GM12891 (cell line): ENCODE data around the gene CYB5R4.
A peak's percentile ranks its signal among the peaks of the same experiment; 100 is the strongest.

ENCODE experiments used
- DNase-seq: peaks from one replicate; pipeline ENCODE4 v3.0.0; 2011; ENCODE audit warnings: low spot score; ENCODE audit not compliant: insufficient read length
- FAIRE-seq: peaks from 2 replicates; lab custom pipeline; 2011; peaks lifted over from hg19 to GRCh38; lab: Jason Lieb, UNC
- PAX5 ChIP-seq: IDR thresholded peaks from 2 replicates; pipeline ENCODE4 v1.6.1; 2011; ENCODE audit warnings: low read length, moderate library complexity, mild to moderate bottlenecking; ENCODE audit not compliant: insufficient read depth, severe bottlenecking
- POLR2A ChIP-seq: IDR thresholded peaks from 2 replicates; pipeline ENCODE4 v1.6.1; 2011; ENCODE audit warnings: low read depth, low read length, control low read depth
- POLR2AphosphoS5 ChIP-seq: IDR thresholded peaks from 2 replicates; pipeline ENCODE4 v1.6.1; 2011; ENCODE audit warnings: low read depth, low read length, control low read depth
- POU2F2 ChIP-seq: IDR thresholded peaks from 2 replicates; pipeline ENCODE4 v1.6.1; 2011; ENCODE audit warnings: low read depth, mild to moderate bottlenecking, control low read depth, low read length, moderate library complexity
- SPI1 ChIP-seq: IDR thresholded peaks from 2 replicates; pipeline ENCODE4 v1.6.1; 2011; ENCODE audit warnings: low read depth, low read length, control low read depth
- TAF1 ChIP-seq: IDR thresholded peaks from 2 replicates; pipeline ENCODE4 v1.6.1; 2011; ENCODE audit warnings: low read depth, low read length, control low read depth

The CYB5R4 gene

GRCh38 chr6:83846291-83846690 lies 13.2 kb upstream of the CYB5R4 start:
- DNase-seq (no peak), FAIRE-seq (no peak)
- TF ChIP-seq POLR2A (no peak), SPI1 (no peak), TAF1 (no peak), POLR2AphosphoS5 (no peak), PAX5 (no peak)

- TF ChIP-seq SPI1, result peak; percentile 94
- no peak for TF ChIP-seq TAF1
- TF ChIP-seq PAX5, result no peak
- FAIRE-seq (no peak), DNase-seq (no peak)
Measured at GRCh38 chr6:83847179-83847578, 12.3 kb upstream of the CYB5R4 start.

GRCh38 chr6:83849127-83849526 lies 10.4 kb upstream of the CYB5R4 start:
- DNase-seq, result no peak
- no peak for FAIRE-seq
- TF ChIP-seq POLR2A (no peak), POU2F2 (no peak), PAX5 (no peak), TAF1 (no peak), POLR2AphosphoS5 (no peak), SPI1 (no peak)

GRCh38 chr6:83849610-83850009 lies 9.9 kb upstream of the CYB5R4 start:
- FAIRE-seq (no peak), DNase-seq (no peak)
- no peak for TF ChIP-seq POLR2A
- TF ChIP-seq TAF1, result no peak
- no peak for TF ChIP-seq SPI1
- TF ChIP-seq PAX5, result no peak
- TF ChIP-seq POU2F2, result no peak
- TF ChIP-seq POLR2AphosphoS5, result no peak

DNA sequence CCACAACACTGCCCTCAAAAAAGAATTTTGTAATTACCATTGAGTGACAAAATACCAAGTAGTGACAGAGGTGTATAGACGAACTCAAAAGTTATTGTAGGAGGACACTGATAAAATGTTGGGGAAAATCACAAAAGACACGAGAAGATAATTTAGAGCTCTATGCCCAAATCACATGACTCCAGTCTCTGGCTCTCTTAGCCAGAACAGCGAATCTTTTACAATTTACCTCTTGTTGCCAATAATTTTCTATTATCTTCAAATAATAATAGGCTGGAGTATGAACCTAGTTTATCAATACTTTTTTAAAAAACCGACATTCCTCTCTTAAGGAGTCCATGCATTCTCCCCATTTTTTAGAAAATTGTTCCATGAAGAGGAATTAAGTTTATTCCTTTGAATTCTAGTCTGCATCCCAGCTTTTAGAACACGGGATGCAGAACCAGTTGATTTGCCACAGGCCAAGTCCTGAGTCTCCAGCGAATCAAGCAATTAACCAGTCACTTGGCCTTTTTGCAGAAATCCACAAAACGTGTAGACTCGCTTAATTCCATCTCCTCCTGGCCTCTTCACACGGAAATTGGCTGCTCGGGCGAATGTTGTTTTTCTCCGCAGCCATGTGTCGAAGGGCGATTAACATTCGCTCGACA lies 6.8 kb upstream of the CYB5R4 start:
- no peak for TF ChIP-seq SPI1
- TF ChIP-seq POU2F2, result no peak
- no peak for TF ChIP-seq PAX5
- TF ChIP-seq POLR2AphosphoS5, result no peak
- no peak for TF ChIP-seq POLR2A
- no peak for TF ChIP-seq TAF1
- no peak for FAIRE-seq
- no peak for DNase-seq

DNA sequence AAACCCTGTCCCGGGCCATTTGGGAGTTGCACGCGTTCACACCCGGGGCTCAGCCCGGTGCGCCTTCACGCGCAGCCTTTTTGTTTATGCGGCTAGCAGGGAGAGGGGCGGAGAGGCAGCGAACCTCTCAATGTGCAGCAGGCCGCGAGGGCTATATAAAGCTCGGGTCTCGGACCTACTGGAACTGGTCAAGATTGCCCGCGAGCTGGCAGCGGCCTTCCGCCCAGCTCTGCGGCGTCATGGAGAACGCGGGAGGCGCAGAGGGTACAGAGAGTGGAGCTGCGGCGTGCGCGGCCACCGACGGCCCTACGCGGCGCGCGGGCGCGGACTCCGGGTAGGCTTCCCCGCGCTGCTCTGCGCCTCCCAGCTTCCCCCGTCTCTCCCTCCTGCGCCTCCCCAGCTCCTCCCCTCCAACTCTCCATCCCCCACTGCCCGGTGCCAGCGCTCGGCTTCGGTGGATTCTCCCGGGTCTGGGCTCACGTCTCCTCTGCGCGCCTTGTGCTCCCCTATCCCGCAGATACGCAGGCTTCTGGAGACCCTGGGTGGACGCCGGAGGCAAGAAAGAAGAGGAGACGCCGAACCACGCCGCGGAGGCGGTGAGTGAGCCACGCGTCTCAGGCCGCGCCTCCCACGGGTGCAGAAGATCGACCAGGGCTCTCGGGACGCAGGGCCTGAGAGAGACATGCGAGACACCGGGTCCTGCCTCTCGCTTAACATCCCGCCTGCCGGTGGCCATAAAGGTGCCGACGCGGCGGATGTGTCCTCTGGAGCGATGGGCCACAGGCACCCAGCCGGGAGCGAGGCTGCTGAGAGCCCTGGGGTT lies 6.1 kb upstream of the CYB5R4 start, which contains the start of gene RIPPLY2:
RIPPLY2 (plus strand) TSS at position 183 of the 823 bp plus-strand sequence; CDS start at position 240, 57 bp downstream.
- FAIRE-seq (peak; percentile 31), DNase-seq (no peak)
- no peak for TF ChIP-seq POLR2A
- no peak for TF ChIP-seq POU2F2
- no peak for TF ChIP-seq TAF1
- no peak for TF ChIP-seq POLR2AphosphoS5
- TF ChIP-seq SPI1, result no peak
- TF ChIP-seq PAX5, result no peak

- FAIRE-seq (no peak), DNase-seq (no peak)
- TF ChIP-seq SPI1, result no peak
- TF ChIP-seq TAF1, result no peak
- TF ChIP-seq POU2F2, result no peak
- no peak for TF ChIP-seq POLR2AphosphoS5
- TF ChIP-seq POLR2A, result no peak
- no peak for TF ChIP-seq PAX5
Measured at GRCh38 chr6:83854001-83854501, 5.4 kb upstream of the CYB5R4 start.

GRCh38 chr6:83854766-83855165 lies 4.7 kb upstream of the CYB5R4 start:
- TF ChIP-seq PAX5 (no peak), POLR2A (no peak), POLR2AphosphoS5 (no peak), POU2F2 (no peak), TAF1 (no peak), SPI1 (no peak)
- DNase-seq, result no peak
- FAIRE-seq, result no peak

GRCh38 chr6:83860359-83860755 lies 868 bp downstream of the CYB5R4 start:
- no peak for TF ChIP-seq TAF1
- TF ChIP-seq PAX5, result no peak
- no peak for TF ChIP-seq POLR2A
- no peak for TF ChIP-seq POLR2AphosphoS5
- no peak for TF ChIP-seq SPI1
- no peak for TF ChIP-seq POU2F2
- FAIRE-seq (no peak), DNase-seq (no peak)
